ENCODE results near the gene STXBP1.

The STXBP1 gene

GRCh38 chr9:127567035-127567729 lies 44.9 kb upstream of the STXBP1 start:
- H3K4me3 ChIP-seq (ENCODE audit: low read depth, low read length), result peak overlapping the region; percentile 99
- TF ChIP-seq CTCF (IDR thresholded peaks at IDR 0.05; ENCODE audit: low read depth, low read length), result no peak

GRCh38 chr9:127567730-127568617 lies 44.1 kb upstream of the STXBP1 start:
- no peak for TF ChIP-seq CTCF (IDR thresholded peaks at IDR 0.05; ENCODE audit: low read depth, low read length)
- H3K4me3 ChIP-seq (ENCODE audit: low read depth, low read length), result peak overlapping the region; percentile 99

GRCh38 chr9:127568618-127568970 lies 43.5 kb upstream of the STXBP1 start:
- no peak for TF ChIP-seq CTCF (IDR thresholded peaks at IDR 0.05; ENCODE audit: low read depth, low read length)
- H3K4me3 ChIP-seq (ENCODE audit: low read depth, low read length), result peak overlapping the region; percentile 99

- no peak for TF ChIP-seq CTCF (IDR thresholded peaks at IDR 0.05; ENCODE audit: low read depth, low read length)
- peak overlapping the region; percentile 99 for H3K4me3 ChIP-seq (ENCODE audit: low read depth, low read length)
Observed at GRCh38 chr9:127568971-127569885, 42.8 kb upstream of the STXBP1 start.

- TF ChIP-seq CTCF (IDR thresholded peaks at IDR 0.05; ENCODE audit: low read depth, low read length), result no peak
- H3K4me3 ChIP-seq (ENCODE audit: low read depth, low read length), result peak overlapping the region; percentile 57
Observed at GRCh38 chr9:127569886-127570401, 42.1 kb upstream of the STXBP1 start.

- no peak for TF ChIP-seq CTCF (IDR thresholded peaks at IDR 0.05; ENCODE audit: low read depth, low read length)
- no peak overlapping the region for H3K4me3 ChIP-seq (ENCODE audit: low read depth, low read length)
Observed at GRCh38 chr9:127570533-127571111, 41.5 kb upstream of the STXBP1 start.
